H1 (cell line): ENCODE measurements around the gene ARG2. TPM values are rescaled to one million over a fixed set of nuclear protein-coding genes. Genes with fewer than 3 reads are reported as not detected.

Source experiments
- BCL11A ChIP-seq, 2 experiments: IDR thresholded peaks; one replicate each; pipeline ENCODE4 v1.6.1; 2011; ENCODE audit warnings: low read depth in 2 of 2, low read length in 2 of 2, mild to moderate bottlenecking in 2 of 2
- CHD2 ChIP-seq: IDR thresholded peaks from 2 replicates; pipeline ENCODE4 v1.6.1; 2012; ENCODE audit warnings: low read length, improper control_type of control experiment
- FOSL1 ChIP-seq: IDR thresholded peaks from 2 replicates; pipeline ENCODE4 v1.6.1; 2011; ENCODE audit warnings: mild to moderate bottlenecking, low read depth, low read length, moderate library complexity; ENCODE audit not compliant: insufficient read depth
- GABPA ChIP-seq: IDR thresholded peaks from 2 replicates; pipeline ENCODE4 v1.6.1; 2011; ENCODE audit warnings: mild to moderate bottlenecking, low read length, moderate library complexity, borderline replicate concordance; ENCODE audit not compliant: insufficient read depth
- POLR2A ChIP-seq, 2 experiments: IDR thresholded peaks; 1 replicate in 1 of 2; 2 replicates in 1 of 2; pipeline ENCODE4 v1.6.1; 2011; ENCODE audit warnings: low read depth in 2 of 2, low read length in 2 of 2, mild to moderate bottlenecking in 2 of 2; ENCODE audit errors: control extremely low read depth in 1 of 2
- RAD21 ChIP-seq, 2 experiments: IDR thresholded peaks in 1 of 2; conservative IDR thresholded peaks in 1 of 2; 2 replicates each; pipeline ENCODE4 v1.6.1; 2011; ENCODE audit warnings: low read depth in 2 of 2, low read length in 2 of 2, improper control_type of control experiment in 1 of 2, inconsistent platforms in 1 of 2, mild to moderate bottlenecking in 1 of 2, moderate library complexity in 1 of 2
- polyA plus RNA-seq, 7 experiments: library from polyadenylated mRNA; depleted of rRNA in 3 of 7; stranded (reverse) in 5 of 7; unstranded in 2 of 7; fragments of >200 nt in 5 of 7; fragments of 200-250 nt in 2 of 7; gene quantifications; 1 replicate in 5 of 7; 2 replicates in 1 of 7; 4 replicates in 1 of 7; pipeline versions ENCODE4 v1.2.1 to v1.2.3, GENCODE V29; 2011 to 2013; ENCODE audit warnings: missing spikeins in 2 of 7, mixed read lengths in 2 of 7
- total RNA-seq: library from RNA; stranded (reverse); fragmentation: NEBNext Ultra II Directional; extraction: Animal tissue kit (Norgen Biotek cat#: 25700); gene quantifications from 2 replicates; pipeline ENCODE4 v1.2.1, GENCODE V29; 2021
- TF ChIP-seq, protein P1 (sequence below), 3 experiments: IDR thresholded peaks; 1 replicate in 2 of 3; 2 replicates in 1 of 3; pipeline versions ENCODE4 v1.5.1 to v1.6.1; 2011; ENCODE audit warnings: low read length in 3 of 3, mild to moderate bottlenecking in 3 of 3, inconsistent platforms in 2 of 3, low read depth in 1 of 3, moderate library complexity in 1 of 3; ENCODE audit not compliant: insufficient read depth in 1 of 3; ENCODE audit errors: control extremely low read depth in 1 of 3

The ARG2 gene
- total and polyA plus RNA-seq, 2 of the 8 experiments (the other 6 are each of a cell fraction or from before 2014, with no cell fraction given) = 49.9 to 59.1 TPM

DNA sequence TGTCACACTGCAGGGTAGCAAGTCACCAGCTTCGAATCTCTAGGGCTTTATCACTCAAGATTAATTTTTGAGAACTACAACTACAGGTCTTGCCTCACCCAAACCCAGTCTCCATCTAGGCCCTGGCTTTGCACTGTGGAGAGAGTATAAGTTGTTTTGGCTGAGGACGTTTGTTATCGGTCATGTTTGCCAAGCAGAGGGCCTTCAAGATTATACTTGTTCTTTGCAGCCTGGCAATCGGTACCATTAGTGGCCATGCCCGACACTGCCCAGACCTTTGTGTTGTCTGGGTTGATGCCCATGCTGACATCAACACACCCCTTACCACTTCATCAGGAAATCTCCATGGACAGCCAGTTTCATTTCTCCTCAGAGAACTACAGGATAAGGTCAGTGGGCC, 25.7 kb downstream of the ARG2 start (continued):
- TF ChIP-seq, protein P1, sequence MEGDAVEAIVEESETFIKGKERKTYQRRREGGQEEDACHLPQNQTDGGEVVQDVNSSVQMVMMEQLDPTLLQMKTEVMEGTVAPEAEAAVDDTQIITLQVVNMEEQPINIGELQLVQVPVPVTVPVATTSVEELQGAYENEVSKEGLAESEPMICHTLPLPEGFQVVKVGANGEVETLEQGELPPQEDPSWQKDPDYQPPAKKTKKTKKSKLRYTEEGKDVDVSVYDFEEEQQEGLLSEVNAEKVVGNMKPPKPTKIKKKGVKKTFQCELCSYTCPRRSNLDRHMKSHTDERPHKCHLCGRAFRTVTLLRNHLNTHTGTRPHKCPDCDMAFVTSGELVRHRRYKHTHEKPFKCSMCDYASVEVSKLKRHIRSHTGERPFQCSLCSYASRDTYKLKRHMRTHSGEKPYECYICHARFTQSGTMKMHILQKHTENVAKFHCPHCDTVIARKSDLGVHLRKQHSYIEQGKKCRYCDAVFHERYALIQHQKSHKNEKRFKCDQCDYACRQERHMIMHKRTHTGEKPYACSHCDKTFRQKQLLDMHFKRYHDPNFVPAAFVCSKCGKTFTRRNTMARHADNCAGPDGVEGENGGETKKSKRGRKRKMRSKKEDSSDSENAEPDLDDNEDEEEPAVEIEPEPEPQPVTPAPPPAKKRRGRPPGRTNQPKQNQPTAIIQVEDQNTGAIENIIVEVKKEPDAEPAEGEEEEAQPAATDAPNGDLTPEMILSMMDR (IDR thresholded peaks at IDR 0.05; ENCODE audit: control extremely low read depth in 1 of 3, insufficient read depth in 1 of 3, low read depth in 1 of 3, low read length in 3 of 3) = no peak
- TF ChIP-seq POLR2A (IDR thresholded peaks at IDR 0.05; ENCODE audit: control extremely low read depth in 1 of 2, low read depth in 2 of 2, low read length in 2 of 2) (no peak), BCL11A (IDR thresholded peaks at IDR 0.05; ENCODE audit: low read depth in 2 of 2, low read length in 2 of 2) (no peak), GABPA (no peak), RAD21 (IDR thresholded peaks at IDR 0.05 in 1 of 2, conservative IDR thresholded peaks at IDR 0.05 in 1 of 2; ENCODE audit: low read depth in 2 of 2, low read length in 2 of 2) (no peak), FOSL1 (no peak), CHD2 (no peak)
